GM12865 (cell line): ENCODE results near the gene VSTM1.
"Not testable (repeated sequence)": the region's sequence is repeated elsewhere in the genome, so short reads cannot be mapped to it uniquely, and the experiment has no call there.

ENCODE experiments used
- DNase-seq: peaks from one replicate; pipeline ENCODE4 v3.0.0; 2010; ENCODE audit warnings: low read depth
- H3K4me3 ChIP-seq: 2 replicates; pipeline ENCODE4 v1.5.1; 2011; ENCODE audit warnings: mild to moderate bottlenecking, low read depth, low read length, control low read depth
- TF ChIP-seq, protein P1 (sequence below): IDR thresholded peaks from 2 replicates; pipeline ENCODE4 v1.5.1; 2011; ENCODE audit warnings: low read length, control low read depth, low read depth, inconsistent platforms; ENCODE audit not compliant: insufficient read depth; ENCODE audit errors: missing control alignments

VSTM1 gene

DNA sequence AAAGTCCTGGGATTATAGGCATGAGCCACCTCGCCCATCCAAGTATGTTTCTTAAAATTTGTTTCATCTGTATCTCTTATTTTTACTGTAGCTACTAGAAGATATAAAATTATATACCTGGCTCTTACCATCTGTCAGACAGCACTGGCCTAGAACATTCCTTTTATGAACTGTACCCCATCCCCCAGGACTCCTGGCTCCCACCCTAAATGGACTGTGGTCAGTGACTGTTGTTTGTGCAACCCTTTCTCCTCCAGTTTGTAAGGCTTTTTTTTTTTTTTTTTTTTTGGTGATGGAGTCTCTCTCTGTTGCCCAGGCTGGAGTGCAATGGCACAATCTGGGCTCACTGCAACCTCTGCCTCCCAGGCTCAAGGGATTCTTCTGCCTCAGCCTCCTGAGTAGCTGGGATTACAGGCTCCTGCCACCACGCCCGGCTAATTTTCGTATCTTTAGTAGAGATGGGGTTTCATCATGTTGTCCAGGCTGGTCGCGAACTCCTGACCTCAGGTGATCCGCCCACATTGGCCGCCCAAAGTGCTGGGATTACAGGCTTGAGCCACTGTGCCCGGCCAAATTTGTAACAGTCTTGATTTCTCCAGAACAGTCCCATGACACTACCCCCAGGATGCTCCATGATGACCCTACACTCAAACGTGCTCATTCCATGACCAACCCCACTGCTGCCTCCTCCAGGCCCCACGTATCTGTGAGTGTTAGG lies 41.5 kb upstream of the VSTM1 start:
- H3K4me3 ChIP-seq, result no peak overlapping the region
- no peak for DNase-seq
- TF ChIP-seq, protein P1, sequence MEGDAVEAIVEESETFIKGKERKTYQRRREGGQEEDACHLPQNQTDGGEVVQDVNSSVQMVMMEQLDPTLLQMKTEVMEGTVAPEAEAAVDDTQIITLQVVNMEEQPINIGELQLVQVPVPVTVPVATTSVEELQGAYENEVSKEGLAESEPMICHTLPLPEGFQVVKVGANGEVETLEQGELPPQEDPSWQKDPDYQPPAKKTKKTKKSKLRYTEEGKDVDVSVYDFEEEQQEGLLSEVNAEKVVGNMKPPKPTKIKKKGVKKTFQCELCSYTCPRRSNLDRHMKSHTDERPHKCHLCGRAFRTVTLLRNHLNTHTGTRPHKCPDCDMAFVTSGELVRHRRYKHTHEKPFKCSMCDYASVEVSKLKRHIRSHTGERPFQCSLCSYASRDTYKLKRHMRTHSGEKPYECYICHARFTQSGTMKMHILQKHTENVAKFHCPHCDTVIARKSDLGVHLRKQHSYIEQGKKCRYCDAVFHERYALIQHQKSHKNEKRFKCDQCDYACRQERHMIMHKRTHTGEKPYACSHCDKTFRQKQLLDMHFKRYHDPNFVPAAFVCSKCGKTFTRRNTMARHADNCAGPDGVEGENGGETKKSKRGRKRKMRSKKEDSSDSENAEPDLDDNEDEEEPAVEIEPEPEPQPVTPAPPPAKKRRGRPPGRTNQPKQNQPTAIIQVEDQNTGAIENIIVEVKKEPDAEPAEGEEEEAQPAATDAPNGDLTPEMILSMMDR, result no peak

DNA sequence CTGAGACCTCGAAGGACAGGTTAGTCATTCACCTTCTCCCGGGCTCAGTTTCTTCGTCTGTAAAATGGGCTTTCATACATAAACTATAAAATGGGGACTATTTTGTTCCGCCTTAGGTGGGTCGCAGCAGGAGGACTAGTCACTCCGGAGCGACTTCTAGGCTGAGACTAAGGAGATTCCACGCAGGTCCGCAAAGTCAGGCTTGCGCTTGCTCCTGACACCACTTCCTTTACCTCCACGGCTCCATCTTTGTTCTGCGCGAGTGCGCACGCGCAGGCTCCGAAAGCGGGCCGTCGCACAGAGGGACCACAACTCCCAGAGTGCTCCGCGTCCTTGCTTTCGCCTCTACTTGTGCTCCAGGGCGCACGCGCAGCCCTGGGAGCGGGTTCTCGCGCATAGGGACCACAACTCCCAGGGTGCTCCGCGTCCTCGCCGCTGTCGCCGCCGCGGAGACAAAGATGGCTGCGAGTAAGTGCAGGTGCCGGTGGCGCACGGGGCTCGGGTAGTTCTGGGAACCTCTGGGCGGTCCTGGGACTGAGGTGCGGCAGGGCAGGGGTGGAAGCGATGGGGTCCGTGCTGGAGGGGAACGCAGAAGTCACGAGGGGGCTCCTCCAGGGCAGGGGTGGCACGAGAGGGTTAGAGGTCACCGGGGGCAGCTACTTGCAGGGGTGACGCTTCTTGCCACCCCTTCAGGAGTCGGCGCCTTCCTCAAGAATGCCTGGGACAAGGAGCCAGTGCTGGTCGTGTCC lies 38.9 kb upstream of the VSTM1 start, which contains the start of gene NDUFA3:
Gene NDUFA3 (plus strand): TSS at position 435 of the 749 bp plus-strand sequence. CDS start 24 bp downstream, at position 459.
- peak; percentile 99 for DNase-seq
- TF ChIP-seq, protein P1, result no peak
- peak within 1 kb of the TSS; percentile 94 for H3K4me3 ChIP-seq

DNA sequence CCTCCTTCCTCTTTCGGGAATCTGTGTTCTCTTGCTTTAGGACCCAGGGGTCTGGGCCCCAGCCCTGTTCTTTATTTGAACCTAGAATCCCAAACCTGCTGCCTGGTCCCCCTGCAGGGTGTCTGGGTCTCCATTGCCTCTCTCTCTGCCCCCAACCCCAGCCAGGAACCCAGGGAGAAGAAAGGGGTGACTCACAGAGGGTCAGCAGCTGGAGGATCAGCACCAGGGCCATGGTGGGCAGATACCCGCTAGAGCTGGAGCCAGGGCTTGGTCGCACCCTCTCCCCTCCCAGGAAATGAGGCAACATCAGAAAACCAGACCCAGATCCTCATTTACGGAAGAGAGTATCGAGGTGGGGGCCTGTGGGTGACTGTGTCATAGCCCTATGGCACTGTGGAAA lies 36.9 kb upstream of the VSTM1 start, which contains the start of gene OSCAR:
Gene OSCAR (minus strand): TSS at position 243 of the 400 bp plus-strand sequence. CDS start 11 bp downstream, at position 232.
- TF ChIP-seq, protein P1, result no peak
- no peak for DNase-seq

DNA sequence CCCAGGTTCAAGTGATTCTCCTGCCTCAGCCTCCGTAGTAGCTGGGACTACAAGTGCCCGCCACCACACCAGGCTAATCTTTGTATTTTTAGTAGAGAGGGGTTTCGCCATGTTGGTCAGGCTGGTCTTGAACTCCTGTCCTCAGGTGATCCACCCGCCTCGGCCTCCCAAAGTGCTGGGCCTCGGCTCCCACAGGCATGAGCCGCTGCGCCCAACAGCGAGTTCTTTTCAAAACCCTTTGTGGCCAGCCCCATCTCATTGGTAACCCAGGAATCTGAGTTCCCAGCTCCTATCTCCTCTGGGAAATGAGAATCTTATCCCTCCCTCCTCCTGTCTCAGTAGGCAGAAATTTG lies 36.2 kb upstream of the VSTM1 start:
- H3K4me3 ChIP-seq, DNase-seq: not testable (repeated sequence)

More for the DNA sequence above, 36.9 kb upstream of the VSTM1 start, which contains the start of gene OSCAR:
- no peak within 1 kb of the TSS for H3K4me3 ChIP-seq

DNA sequence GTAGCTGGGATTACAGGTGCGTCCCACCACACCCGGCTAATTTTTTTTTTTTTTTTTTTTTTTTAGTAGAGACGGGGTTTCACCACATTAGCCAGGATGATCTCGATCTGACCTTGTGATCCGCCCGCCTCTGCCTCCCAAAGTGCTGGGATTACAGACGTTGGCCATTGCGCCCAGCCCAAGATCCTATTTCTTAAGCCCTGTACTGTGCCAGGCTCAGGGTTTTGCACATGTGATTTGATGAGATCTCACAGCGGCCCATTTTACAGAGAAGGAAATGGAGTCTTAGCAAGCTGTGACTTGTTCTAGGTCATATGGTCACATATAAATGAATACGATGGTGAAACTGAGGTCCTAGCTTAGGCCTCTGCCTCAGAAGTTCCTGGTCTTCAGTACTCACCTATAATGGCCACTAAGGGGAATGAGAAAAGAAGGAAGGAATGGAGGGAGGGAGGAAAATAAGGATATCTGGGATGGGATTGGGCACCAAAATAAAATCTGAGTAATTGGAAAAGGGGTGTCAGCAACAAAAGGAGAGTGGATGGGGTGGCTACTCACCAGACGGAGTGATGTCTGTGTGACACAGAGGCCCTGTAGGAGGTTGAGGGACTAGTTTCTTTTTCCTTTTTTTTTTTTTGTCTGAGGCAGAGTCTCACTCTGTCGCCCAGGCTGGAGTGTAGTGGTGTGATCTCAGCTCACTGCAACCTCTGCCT lies 35.6 kb upstream of the VSTM1 start:
- no peak for DNase-seq
- no peak overlapping the region for H3K4me3 ChIP-seq
- TF ChIP-seq, protein P1, result no peak

DNA sequence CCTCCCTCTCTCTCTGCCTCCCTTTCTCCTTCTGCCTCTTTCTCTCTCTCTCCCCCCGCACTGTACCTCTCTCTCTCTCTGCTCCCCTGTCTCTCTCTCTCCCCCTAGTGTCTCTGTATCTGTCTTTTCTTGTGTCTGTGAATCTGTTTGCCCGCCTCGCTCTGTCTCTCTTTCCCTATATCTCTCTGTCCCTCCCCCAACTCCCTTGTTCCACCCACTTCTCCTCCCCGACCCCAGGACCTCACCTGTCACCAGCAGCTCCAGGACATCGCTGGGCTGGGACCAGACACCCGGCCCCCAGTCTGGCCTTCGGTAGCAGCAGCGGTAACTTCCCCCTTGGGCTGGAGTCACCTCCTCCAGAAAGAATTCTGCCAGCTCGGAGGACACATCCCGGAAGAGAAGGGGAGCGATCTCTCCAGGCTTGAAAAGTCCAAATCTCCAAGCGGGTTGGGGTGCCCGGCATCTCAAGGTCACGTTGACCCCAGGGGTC lies 33.0 kb upstream of the VSTM1 start:
- DNase-seq, result no peak
- TF ChIP-seq, protein P1, result no peak
- no peak overlapping the region for H3K4me3 ChIP-seq

DNA sequence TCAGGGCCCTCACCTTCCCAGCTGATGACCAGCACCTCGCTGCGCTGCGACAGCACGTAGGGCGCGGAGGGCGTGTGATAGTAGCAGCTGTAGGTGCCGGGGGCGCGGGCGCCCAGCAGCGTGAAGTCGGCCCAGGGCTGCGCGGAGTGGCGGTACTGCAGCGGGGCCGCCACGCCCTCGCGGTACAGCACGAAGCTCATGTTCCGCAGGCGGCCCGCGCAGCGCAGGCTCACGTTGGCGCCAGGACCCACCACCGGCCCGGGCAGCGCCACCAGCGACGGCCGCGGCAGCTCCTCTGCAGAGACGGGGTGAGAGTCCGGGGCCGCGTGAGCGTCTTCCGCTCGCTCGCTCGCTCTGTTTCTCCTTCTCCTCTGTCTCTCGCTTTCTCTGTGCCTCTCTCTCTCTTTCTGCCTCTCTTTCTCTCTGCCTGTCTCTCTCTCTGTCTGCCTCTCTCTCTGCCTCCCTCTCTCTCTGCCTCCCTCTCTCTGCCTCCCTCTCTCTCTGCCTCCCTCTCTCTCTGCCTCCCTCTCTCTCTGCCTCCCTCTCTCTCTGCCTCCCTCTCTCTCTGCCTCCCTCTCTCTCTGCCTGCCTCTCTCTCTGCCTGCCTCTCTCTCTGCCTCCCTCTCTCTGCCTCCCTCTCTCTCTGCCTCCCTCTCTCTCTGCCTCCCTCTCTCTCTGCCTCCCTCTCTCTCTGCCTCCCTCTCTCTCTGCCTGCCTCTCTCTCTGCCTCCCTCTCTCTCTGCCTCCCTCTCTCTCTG lies 32.3 kb upstream of the VSTM1 start:
- H3K4me3 ChIP-seq, result not testable (repeated sequence)
- peak; percentile 40 for DNase-seq
